HG03558 (cell line): Measurements from ENCODE around the gene USP3.

ENCODE experiments used
- ATAC-seq: cut with Tn5 transposase; IDR thresholded peaks from one replicate; pipeline ENCODE4 v1.9.1; 2021; ENCODE audit warnings: moderate number of reproducible peaks; ENCODE audit not compliant: unreplicated experiment; ENCODE audit errors: extremely low read depth

Gene USP3

DNA sequence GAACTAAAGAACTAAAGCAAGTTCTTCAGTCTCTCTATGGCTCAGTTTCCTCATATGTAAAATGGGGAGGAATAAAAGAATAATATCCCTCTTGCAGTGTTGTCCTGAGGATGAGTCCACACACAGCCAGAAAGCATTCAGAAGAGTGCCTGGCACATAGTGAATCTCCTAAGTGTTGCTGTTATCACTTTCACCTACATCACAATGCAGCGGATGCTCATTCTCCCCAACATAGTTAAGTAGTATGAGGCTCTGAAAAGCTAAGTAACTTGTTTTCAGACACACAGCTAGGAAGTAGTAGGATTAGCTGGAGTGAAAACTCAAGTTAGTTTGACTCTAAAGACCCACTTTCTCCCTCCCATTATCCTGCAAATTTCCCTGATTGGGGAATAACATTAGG lies 9.1 kb upstream of the USP3 start:
- ATAC-seq, result no peak

GRCh38 chr15:63495780-63496488 lies 8.5 kb upstream of the USP3 start:
- no peak for ATAC-seq

- ATAC-seq, result no peak
These were observed 6.5 kb upstream of the USP3 start for GRCh38 chr15:63497642-63498467.

DNA sequence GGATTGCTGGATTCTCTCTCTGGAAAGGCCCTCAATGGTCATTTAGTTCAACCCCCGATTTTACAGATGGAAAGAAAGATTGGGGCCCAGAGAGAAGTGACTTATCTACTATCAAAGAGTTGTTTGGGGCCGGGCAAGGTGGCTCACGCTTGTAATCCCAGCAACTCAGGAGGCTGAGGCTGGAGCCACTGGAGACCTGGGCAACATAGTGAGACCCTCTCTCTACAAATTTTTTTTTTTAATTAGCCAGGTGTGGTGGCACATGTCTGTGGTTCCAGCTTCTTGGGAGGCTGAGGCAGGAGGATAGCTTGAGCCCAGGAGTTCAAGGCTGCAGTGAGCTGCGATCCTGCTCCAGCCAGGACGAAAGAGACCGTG lies 5.2 kb upstream of the USP3 start:
- ATAC-seq, result no peak

DNA sequence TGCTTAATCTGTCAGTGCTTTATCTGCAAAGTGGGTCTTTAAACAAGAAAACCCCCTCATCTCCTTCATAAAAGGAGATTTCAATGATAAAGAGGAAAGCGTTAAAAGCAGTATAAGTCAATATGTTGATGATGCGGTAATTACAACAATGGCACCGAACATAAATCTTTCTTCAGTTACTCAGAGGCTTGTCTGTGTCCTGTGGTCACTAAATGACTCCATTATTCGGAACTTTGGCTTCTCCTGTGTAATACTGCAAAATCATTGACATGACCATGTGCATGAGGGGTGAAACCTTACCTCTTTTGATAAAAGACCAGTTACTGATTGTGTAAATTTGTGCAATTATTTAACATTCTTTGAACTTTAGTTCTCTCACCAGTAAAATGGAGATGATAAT lies 4.8 kb upstream of the USP3 start:
- no peak for ATAC-seq

GRCh38 chr15:63500265-63501250 lies 3.8 kb upstream of the USP3 start:
- no peak for ATAC-seq

GRCh38 chr15:63501256-63502089 lies 2.9 kb upstream of the USP3 start:
- no peak for ATAC-seq

GRCh38 chr15:63502137-63502766 lies 2.1 kb upstream of the USP3 start:
- ATAC-seq, result no peak

DNA sequence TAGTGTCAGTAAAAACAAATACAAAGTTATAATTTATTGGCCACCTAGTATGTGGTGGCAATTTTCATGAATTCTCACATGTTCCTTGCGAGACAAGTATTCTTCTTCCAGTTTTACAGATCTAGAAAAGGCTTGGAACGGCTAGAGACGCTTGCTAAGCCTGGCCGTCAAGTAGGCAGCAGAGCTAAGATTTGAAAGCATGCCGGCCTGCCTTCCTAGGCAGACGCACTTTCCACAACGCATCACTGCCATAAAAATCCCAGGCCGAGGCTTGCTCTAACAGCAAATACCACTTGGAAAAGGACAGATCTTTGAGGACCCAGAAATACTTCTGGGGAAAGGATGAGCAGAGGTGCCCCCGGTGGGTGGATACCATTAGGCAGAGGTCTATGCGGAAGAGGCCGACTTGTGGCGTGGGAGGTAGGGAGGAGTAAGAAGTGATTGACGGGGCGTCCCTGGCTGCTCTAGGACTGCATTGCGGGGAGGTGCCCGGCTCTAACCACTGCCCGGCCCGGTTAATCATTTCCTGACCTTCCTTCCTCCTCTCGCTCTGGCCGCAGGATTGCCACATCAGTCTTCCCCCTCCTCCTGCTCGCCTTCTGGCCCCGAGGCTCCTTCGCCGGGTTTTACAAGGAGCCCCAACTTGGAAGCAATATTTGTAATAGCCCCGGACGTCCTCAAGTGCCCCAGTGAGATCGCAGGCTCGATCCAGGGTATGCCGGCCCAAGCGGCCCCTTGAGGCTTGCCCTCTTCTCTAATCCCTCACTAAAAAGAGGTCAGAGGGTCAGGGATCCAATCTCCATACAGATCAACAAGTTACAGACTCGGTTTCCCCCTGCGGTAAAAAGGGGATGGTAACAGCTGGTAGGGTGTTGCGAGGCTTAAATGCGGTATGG lies 1.3 kb upstream of the USP3 start:
- peak; percentile 24 for ATAC-seq

DNA sequence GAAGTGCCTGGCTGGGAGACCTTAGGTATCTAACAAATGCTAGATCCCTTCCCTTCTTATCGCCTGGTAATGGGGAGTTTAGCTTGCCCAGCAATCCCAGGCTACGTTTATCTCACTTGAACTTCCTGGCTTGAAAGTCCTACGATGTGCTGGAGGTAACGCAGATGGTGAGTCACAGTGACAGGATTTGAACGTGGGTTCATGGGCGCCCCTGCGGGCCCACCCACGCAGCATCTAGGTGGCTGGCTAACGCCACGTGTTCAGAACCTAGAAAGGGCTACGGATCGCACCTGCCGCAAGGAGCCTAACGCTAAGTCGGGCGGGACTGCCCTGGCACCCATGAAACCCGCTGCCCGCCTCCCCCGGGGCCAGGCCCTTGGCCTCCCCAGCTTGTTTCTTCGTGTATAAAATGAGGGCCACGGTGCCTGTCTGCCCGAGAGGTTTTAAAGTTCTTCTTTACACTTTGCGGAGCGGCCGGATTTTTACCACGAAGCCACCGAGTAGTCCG lies 600 bp upstream of the USP3 start:
- no peak for ATAC-seq

GRCh38 chr15:63504979-63505841 lies 817 bp downstream of the USP3 start:
- no peak for ATAC-seq

- ATAC-seq, result no peak
These were observed 1.4 kb downstream of the USP3 start for GRCh38 chr15:63505842-63506222.

GRCh38 chr15:63506537-63507035 lies 2.2 kb downstream of the USP3 start:
- ATAC-seq, result no peak

DNA sequence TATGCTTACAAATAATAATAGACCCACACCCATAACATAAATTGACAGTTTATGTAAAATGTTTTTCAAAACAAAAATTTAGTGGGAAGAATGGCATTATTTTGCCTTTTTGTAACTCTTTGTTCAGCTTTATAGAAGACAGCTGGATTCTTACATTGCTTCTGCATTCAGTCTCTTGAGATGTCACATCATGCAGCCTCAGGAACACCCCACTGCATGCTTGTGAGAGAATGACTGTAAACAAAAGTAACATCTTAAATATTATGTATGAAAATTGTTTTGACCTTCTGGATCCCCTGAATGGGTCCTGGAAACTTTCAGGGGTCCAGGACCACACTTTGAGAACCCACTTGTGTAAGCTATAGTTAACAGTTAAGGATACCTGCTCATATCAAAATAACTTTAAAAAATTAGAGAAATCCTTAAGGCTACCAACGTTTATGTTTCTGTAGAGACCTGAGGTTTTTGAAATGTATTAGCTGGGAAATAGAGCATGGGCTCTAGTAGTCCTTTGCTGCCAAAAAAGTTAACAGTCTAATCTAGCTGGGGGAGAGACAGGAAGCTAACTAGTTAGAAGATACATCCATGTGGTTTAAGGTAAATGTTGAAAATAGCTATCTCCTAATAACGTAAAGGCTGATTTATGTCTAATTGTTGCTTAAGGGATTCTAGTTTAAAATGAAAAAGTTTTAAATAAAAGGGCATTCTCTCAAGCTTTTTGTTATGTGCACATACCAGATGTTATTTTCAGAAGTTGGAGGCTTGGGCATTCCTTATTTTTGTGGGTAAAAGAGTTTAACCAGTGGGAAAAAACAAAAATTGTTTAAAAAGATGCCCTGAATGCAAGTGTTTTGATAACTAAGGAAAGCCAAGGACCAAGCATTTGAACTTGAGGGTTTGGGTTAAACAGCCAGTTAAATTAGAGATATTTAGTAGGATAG lies 3.8 kb downstream of the USP3 start:
- ATAC-seq, result no peak

- no peak for ATAC-seq
These were observed 4.9 kb downstream of the USP3 start for GRCh38 chr15:63509056-63509954.
